Keratinocyte (primary cell): ENCODE data around the gene EAPP. TPM values are rescaled to one million over a fixed set of nuclear protein-coding genes. Genes with fewer than 3 reads are reported as not detected.

ENCODE experiments used
- DNase-seq: peaks from one replicate; pipeline ENCODE4 v3.0.0-alpha.2; 2011; ENCODE audit warnings: low read depth, missing footprints, low spot score
- FAIRE-seq: peaks from 2 replicates; lab custom pipeline; 2011; peaks lifted over from hg19 to GRCh38; lab: Jason Lieb, UNC
- H2AFZ ChIP-seq: 2 replicates; pipeline ENCODE4 v1.6.0; 2012; ENCODE audit warnings: low read length, control low read depth, inconsistent platforms; ENCODE audit not compliant: control insufficient read depth
- H3K27ac ChIP-seq: 2 replicates; pipeline ENCODE4 v1.5.1; 2011; ENCODE audit warnings: low read length; ENCODE audit not compliant: control insufficient read depth, insufficient read depth
- H3K27me3 ChIP-seq: 3 replicates; pipeline ENCODE4 v1.6.0; 2011; ENCODE audit warnings: low read length; ENCODE audit not compliant: control insufficient read depth, insufficient read depth; ENCODE audit errors: extremely low read depth
- H3K36me3 ChIP-seq, 2 experiments: 2 replicates in 1 of 2; 3 replicates in 1 of 2; pipeline ENCODE4 v1.5.1; 2011; ENCODE audit warnings: low read length in 2 of 2, mild to moderate bottlenecking in 1 of 2; ENCODE audit not compliant: control insufficient read depth in 2 of 2, insufficient read depth in 2 of 2; ENCODE audit errors: extremely low read depth in 1 of 2
- H3K4me1 ChIP-seq: 3 replicates; pipeline ENCODE4 v1.5.1; 2011; ENCODE audit warnings: low read length; ENCODE audit not compliant: control insufficient read depth, insufficient read depth; ENCODE audit errors: extremely low read depth
- H3K4me2 ChIP-seq: 3 replicates; pipeline ENCODE4 v1.6.0; 2011; ENCODE audit warnings: low read depth, low read length; ENCODE audit not compliant: control insufficient read depth, insufficient read depth; ENCODE audit errors: extremely low read depth
- H3K4me3 ChIP-seq, 3 experiments: fragments of 200-600 bp in 1 of 3; sonication (generic) in 1 of 3; 2 replicates in 2 of 3; 3 replicates in 1 of 3; pipeline ENCODE4 v1.5.1; 2011 to 2016; ENCODE audit warnings: low read length in 3 of 3, mild to moderate bottlenecking in 3 of 3, control low read depth in 2 of 3, inconsistent platforms in 1 of 3, low read depth in 1 of 3, mixed read lengths in 1 of 3, mixed run types in 1 of 3, moderate library complexity in 1 of 3; ENCODE audit not compliant: control insufficient read depth in 2 of 3, insufficient read depth in 2 of 3; ENCODE audit errors: extremely low read depth in 1 of 3
- H3K79me2 ChIP-seq: 2 replicates; pipeline ENCODE4 v1.6.0; 2012; ENCODE audit warnings: low read length; ENCODE audit not compliant: control insufficient read depth, insufficient read depth
- H3K9ac ChIP-seq: 3 replicates; pipeline ENCODE4 v1.6.0; 2011; ENCODE audit warnings: low read length; ENCODE audit not compliant: control insufficient read depth, insufficient read depth; ENCODE audit errors: extremely low read depth
- H3K9me1 ChIP-seq: 3 replicates; pipeline ENCODE4 v1.6.0; 2011; ENCODE audit warnings: low read length; ENCODE audit not compliant: control insufficient read depth, insufficient read depth; ENCODE audit errors: extremely low read depth
- H3K9me3 ChIP-seq: 2 replicates; pipeline ENCODE4 v1.5.1; 2012; ENCODE audit warnings: low read depth, low read length; ENCODE audit not compliant: control insufficient read depth
- H4K20me1 ChIP-seq: 3 replicates; pipeline ENCODE4 v1.6.0; 2011; ENCODE audit warnings: low read length; ENCODE audit not compliant: control insufficient read depth, insufficient read depth; ENCODE audit errors: extremely low read depth
- EZH2 ChIP-seq: IDR thresholded peaks from one replicate; pipeline ENCODE4 v1.6.1; 2012; ENCODE audit warnings: inconsistent platforms, mild to moderate bottlenecking, low read length, moderate library complexity
- dilution Hi-C: fragments of 300-500 bp; cut with MboI; formaldehyde crosslinking; loops from one replicate; pipeline ENCODE4 v1.7.0; 2020; ENCODE audit warnings: low sequenced_read_pairs; ENCODE audit not compliant: extremely low pct_ligation_motif_present
- polyA plus RNA-seq, 5 experiments: library from polyadenylated mRNA; depleted of rRNA in 3 of 5; stranded (reverse) in 3 of 5; stranded (forward) in 1 of 5; unstranded in 1 of 5; fragments of >200 nt; gene quantifications; 1 replicate in 1 of 5; 2 replicates in 3 of 5; 3 replicates in 1 of 5; pipeline versions ENCODE4 v1.2.1 to v1.2.3, GENCODE V29; 2011 to 2012; ENCODE audit warnings: missing spikeins in 2 of 5, low read depth in 1 of 5, low replicate concordance in 1 of 5
- TF ChIP-seq, protein P1 (sequence below), 3 experiments: IDR thresholded peaks in 1 of 3; conservative IDR thresholded peaks in 1 of 3; optimal IDR thresholded peaks in 1 of 3; 2 replicates in 2 of 3; 3 replicates in 1 of 3; pipeline versions ENCODE3 to v1.5.1; 2011; ENCODE audit warnings: low read length in 3 of 3, mild to moderate bottlenecking in 3 of 3, moderate library complexity in 2 of 3, control low read depth in 1 of 3, inconsistent platforms in 1 of 3; ENCODE audit not compliant: insufficient read depth in 2 of 3; ENCODE audit errors: extremely low read depth in 1 of 3

EAPP gene
- polyA plus RNA-seq, 1 donor (not counting 4 experiments of a cell fraction or from before 2014, with no cell fraction given): 45.3 TPM

GRCh38 chr14:34571771-34572170 is 32.3 kb upstream of the EAPP start:
- FAIRE-seq (no peak), DNase-seq (no peak)
- no peak overlapping the region for H3K9ac ChIP-seq
- no peaks in the 10 kb centered on the region for H3K27me3 ChIP-seq
- peaks cover 6 to 17% of the 10 kb centered on the region in 2 experiments for H3K36me3 ChIP-seq
- no peaks in the 10 kb centered on the region for H3K4me1 ChIP-seq
- dilution Hi-C loops: no loop called here
- H2AFZ ChIP-seq: no peak overlapping the region
- TF ChIP-seq EZH2: no peak
- TF ChIP-seq, protein P1, sequence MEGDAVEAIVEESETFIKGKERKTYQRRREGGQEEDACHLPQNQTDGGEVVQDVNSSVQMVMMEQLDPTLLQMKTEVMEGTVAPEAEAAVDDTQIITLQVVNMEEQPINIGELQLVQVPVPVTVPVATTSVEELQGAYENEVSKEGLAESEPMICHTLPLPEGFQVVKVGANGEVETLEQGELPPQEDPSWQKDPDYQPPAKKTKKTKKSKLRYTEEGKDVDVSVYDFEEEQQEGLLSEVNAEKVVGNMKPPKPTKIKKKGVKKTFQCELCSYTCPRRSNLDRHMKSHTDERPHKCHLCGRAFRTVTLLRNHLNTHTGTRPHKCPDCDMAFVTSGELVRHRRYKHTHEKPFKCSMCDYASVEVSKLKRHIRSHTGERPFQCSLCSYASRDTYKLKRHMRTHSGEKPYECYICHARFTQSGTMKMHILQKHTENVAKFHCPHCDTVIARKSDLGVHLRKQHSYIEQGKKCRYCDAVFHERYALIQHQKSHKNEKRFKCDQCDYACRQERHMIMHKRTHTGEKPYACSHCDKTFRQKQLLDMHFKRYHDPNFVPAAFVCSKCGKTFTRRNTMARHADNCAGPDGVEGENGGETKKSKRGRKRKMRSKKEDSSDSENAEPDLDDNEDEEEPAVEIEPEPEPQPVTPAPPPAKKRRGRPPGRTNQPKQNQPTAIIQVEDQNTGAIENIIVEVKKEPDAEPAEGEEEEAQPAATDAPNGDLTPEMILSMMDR (optimal IDR thresholded peaks at IDR 0.05 in 1 of 3, IDR thresholded peaks at IDR 0.05 in 1 of 3, conservative IDR thresholded peaks at IDR 0.05 in 1 of 3; ENCODE audit: extremely low read depth in 1 of 3, insufficient read depth in 2 of 3, low read length in 3 of 3): no peak
- no peak overlapping the region for H3K4me3 ChIP-seq
- H3K9me3 ChIP-seq: no peaks in the 10 kb centered on the region
- no peaks in the 10 kb centered on the region for H4K20me1 ChIP-seq
- no peak overlapping the region for H3K4me2 ChIP-seq
- H3K9me1 ChIP-seq: no peaks in the 10 kb centered on the region
- H3K27ac ChIP-seq: no peak overlapping the region
- no peaks in the 10 kb centered on the region for H3K79me2 ChIP-seq

DNA sequence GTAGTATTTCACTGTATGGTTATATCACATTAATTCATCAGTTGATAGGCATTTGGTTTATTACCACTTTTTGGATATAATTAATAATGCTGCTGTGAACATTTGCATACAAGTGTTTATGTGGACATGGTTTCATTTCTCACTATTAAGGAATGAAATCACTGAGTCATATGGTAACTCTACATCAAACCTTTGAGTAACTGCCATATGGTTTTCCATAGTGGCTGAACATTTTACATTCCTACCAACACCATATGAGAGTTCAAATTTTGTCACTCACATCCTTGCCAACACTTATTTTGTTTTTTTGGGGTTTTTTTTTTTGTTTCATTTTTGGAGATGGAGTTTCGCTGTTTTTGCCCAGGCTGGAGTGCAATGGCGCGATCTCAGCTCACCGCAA is 30.2 kb upstream of the EAPP start:
- Histone ChIP-seq H3K27me3 (no peaks in the 10 kb centered on the region), H3K9ac (no peak overlapping the region), H4K20me1 (no peaks in the 10 kb centered on the region), H2AFZ (no peak overlapping the region), H3K4me3 (no peak overlapping the region), H3K4me2 (no peak overlapping the region), H3K9me3 (no peaks in the 10 kb centered on the region), H3K36me3 (peaks cover 10 to 19% of the 10 kb centered on the region in 2 experiments), H3K9me1 (no peaks in the 10 kb centered on the region), H3K4me1 (no peaks in the 10 kb centered on the region), H3K79me2 (no peaks in the 10 kb centered on the region), H3K27ac (no peak overlapping the region)
- DNase-seq (no peak), FAIRE-seq (no peak)
- dilution Hi-C loops: no loop called here
- TF ChIP-seq, protein P1 (optimal IDR thresholded peaks at IDR 0.05 in 1 of 3, IDR thresholded peaks at IDR 0.05 in 1 of 3, conservative IDR thresholded peaks at IDR 0.05 in 1 of 3; ENCODE audit: extremely low read depth in 1 of 3, insufficient read depth in 2 of 3, low read length in 3 of 3): no peak
- TF ChIP-seq EZH2: no peak
